KBM-7 (cell line): ENCODE measurements around the gene ZNG1A.
"Not testable (repeated sequence)": the region's sequence is repeated elsewhere in the genome, so short reads cannot be mapped to it uniquely, and the experiment has no call there.

Experiments
- DNase-seq: peaks from one replicate; pipeline ENCODE4 v3.0.0-alpha.2; 2015
- in situ Hi-C: fragments of 300-500 bp; cut with MboI; formaldehyde crosslinking; loops from 2 replicates; pipeline ENCODE4 v1.14.3; 2020; ENCODE audit warnings: low sequenced_read_pairs, low pct_unique_long_range_greater_than_20kb, mixed read lengths

Gene ZNG1A

DNA sequence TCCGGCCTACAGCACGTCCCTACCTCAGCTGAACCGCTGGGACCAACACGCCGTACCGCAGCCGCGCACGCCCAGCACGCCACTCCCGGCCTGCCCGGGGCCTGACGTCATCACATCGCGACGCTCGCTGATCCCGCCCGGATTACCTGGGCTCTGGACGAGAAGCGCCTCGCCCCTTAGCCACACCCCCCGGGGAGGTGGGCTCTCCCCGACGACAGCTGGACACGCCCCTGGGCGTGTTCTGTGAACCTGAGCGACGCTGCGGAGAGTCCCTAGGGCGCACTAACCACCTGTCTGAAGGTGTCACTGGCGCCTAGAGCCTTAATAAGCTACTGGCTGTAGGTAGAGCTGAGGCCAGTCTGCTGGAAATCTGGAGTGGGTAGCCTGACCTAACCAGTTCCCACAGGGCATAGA lies at the start of gene ZNG1A:
Gene ZNG1A, minus strand, starts transcription at position 87 of the 414 bp plus-strand sequence. CDS start 87 bp downstream, outside the sequence.
- DNase-seq, in situ Hi-C loops: not testable (repeated sequence)

DNA sequence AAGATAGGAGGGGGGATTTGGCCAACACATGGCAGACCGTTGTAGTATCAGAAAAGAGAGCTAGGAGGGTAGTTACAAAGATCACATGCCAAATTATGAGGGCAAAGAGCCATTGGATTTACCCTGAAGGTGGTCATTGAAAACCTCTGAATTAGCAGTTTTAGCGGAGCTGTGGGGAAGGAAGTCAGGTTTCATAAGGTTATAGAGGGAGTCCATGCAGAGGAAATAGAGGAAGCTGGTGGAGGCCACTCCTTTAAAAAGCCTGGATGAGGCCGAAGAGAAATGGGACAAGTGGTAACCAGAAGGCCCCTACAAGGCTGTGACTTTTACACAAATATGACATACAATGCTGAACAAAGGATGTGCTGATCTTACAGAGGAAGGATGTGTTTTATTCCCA lies 49.0 kb upstream of the ZNG1A start:
- in situ Hi-C loops, result no loop called here
- DNase-seq, result peak; percentile 79

- peak; percentile 38 for DNase-seq
- in situ Hi-C loops, result no loop called here
These were observed 46.0 kb upstream of the ZNG1A start for GRCh38 chr9:224582-225520.

DNA sequence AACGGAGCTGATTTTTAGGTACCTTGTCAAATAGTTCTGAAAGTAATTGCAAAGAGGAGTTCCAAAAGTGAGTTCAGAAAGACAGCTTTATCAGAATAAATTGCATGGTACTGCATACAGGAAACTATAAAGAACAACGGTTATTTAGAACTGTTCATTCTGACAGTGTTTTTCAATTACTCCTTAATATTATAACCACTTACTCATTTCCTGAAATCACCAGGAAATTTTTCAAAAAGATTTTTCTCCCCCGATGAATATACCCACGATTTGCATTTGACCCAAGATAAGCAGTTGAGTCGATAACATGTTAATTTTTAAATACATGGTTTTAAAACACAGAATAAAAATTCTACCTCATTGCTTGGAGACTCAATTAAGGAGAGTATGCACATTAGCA lies 45.2 kb upstream of the ZNG1A start:
- in situ Hi-C loops, result no loop called here

DNA sequence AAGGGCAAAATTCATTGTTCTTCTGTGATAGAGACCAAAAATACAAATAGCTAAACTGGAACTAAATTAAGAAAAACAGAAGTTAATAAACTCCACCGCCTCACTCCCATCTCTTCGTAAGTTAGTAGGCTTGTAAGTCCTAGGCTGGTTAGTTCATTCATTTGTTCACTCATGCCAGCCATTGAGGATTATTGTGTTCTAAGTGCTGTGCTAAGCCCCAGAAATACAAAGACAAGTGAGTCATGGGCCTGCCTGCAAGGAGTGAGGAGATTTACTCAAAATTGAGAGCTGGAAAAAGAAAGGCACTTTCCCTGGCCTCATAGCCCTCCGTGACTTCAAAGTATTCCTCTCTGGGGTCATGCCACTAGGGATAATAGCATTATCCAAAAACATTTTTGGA lies 44.3 kb upstream of the ZNG1A start:
- in situ Hi-C loops, result no loop called here
- DNase-seq, result no peak

More for the DNA sequence above, 45.2 kb upstream of the ZNG1A start:
- no peak for DNase-seq

- in situ Hi-C loops, result no loop called here
These were observed 43.3 kb upstream of the ZNG1A start for GRCh38 chr9:221989-222776.

DNA sequence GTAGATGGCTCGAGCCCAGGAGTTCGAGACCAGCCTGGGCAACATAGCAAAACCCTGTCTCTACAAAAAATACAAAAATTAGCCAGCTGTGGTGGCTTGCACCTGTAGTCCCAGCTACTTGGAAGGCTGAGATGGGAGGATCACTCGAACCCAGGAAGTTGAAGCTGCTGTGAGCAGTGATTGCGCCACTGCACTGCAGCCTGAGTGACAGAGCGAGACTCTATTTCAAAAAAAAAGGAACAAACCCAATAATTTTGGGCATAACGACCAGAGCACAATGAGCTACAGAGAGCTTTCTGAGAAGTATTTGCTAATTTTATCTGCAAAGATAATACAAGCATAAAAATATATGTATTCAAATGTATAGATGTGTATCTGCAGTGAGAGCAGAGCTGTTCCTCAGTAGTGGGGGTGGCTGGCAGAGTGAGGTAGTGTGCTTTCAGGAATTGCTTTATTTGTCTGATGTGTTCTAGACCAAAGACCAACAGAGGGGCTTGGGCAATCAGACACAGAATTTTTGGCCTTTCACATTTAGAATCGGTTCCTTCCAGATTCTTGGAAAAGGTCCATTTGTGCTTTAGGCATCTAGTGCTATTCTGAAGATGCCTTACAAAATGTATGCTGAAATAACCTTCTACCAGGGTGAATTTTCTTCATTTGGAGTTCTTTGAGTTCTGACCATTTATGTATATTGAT lies 41.0 kb upstream of the ZNG1A start:
- peak; percentile 68 for DNase-seq
- in situ Hi-C loops, result no loop called here

More at GRCh38 chr9:221989-222776, 43.3 kb upstream of the ZNG1A start:
- peak; percentile 82 for DNase-seq

DNA sequence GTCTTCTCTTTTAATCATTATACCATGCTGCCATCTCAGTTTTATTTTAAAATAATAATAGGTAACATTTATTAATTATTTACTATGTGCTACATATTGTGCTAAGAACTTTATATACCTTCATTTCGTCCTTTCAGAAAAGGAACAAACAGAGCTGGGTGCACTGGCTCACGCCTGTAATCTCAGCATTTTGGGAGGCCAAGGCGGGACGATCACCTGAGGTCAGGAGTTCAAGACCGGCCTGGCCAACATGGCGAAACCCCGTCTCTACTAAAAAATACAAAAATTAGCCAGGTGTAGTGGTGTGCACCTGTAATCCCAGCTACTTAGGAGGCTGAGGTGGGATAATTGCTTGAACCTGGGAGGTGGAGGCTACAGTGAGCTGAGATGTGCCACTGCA lies 40.2 kb upstream of the ZNG1A start:
- in situ Hi-C loops, DNase-seq: not testable (repeated sequence)

- in situ Hi-C loops, result no loop called here
- no peak for DNase-seq
These were observed 39.1 kb upstream of the ZNG1A start for GRCh38 chr9:217950-218349.

- DNase-seq, result no peak
- in situ Hi-C loops, result no loop called here
These were observed 38.0 kb upstream of the ZNG1A start for GRCh38 chr9:216866-217265.

DNA sequence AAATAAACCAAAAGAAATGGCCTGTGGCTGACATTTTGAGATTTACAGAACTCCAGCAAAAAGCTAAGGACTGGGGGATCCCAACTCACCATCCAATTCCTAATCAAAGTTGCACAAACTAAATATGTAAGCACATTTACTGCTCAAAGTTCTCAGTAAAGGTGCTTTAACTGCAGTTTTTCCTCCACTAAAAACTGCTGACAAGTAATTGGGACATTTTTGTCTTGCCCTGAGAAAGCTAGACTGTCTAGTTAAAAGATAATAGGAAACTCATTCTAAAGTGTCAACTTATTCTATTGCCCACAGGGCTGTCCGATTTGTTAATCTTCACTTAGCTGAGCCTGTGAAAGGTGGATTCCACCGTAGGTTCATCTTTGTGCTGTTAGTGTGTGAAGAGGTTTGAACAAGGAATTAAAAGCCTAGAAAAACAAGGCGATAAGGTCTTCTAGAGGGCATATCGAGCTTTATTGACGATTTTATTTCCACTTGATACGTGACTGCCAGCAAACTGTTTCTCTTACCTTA lies 36.8 kb upstream of the ZNG1A start:
- no peak for DNase-seq
- in situ Hi-C loops, result no loop called here

- DNase-seq, result peak; percentile 94
- in situ Hi-C loops, result no loop called here
These were observed 36.0 kb upstream of the ZNG1A start, which contains the start of gene DOCK8 for GRCh38 chr9:214648-215493. Gene DOCK8 (plus strand): TSS chr9:214865. CDS start chr9:214977, 112 bp downstream.

- in situ Hi-C loops, result no loop called here
- DNase-seq, result no peak
These were observed 35.4 kb upstream of the ZNG1A start for GRCh38 chr9:214351-214647.

DNA sequence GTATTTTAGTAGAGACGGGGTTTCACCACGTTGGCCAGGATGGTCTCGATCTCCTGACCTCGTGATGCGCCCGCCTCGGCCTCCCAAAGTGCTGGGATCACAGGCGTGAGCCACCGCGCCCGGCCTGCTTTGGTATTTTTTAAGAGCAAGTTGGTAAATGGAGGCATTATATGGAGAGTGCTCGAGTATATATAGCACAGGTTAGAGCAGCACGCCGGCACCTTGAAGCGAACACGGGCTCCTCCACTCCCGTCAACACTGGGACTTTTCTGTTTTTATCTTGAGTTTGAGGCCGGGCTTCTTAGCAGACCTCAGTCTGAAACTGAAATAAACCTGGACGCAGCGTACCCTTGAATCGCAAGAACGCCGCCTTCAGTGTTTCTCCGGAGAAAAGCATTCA lies 35.0 kb upstream of the ZNG1A start:
- in situ Hi-C loops, DNase-seq: not testable (repeated sequence)

DNA sequence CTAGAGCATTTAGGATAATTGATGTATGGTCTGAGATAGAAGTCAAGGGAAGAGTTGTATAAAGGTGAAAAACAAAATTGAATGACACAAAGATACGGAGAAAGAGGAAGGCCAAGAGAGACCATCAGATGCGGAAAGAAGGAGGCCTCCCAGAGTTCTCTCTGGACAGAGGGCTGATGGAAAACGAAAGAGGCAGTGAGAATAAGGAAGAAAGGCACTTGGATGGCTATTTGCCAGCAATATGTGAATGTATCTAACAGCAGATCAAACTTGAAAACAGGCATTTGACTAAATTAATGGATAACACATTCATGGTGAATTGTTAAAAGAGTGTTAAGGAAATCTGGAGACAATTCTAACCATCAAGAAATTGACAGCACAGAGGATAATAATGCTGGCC lies 33.4 kb upstream of the ZNG1A start:
- in situ Hi-C loops, result no loop called here
- no peak for DNase-seq

DNA sequence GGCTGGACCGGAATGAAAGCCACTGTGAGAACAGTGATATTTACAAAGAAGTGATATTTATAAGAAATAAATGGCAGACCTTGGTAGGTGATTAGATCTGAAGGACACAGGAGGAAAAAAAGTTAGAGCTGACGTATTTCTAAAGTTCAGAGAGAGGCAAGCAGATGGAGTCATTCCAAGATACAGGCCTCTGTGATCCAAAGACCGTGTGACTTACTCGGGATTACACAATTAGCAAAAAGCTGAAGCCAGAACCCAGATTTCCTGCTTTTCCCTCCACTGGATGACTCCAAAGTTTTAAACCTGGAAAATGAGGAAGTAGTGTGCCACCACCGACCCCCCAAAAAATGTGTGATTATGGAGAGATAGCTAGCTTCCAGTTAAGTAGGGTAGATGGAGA lies 32.7 kb upstream of the ZNG1A start:
- no peak for DNase-seq
- in situ Hi-C loops, result no loop called here

GRCh38 chr9:211036-211435 lies 32.2 kb upstream of the ZNG1A start:
- in situ Hi-C loops, result no loop called here
- no peak for DNase-seq

- no peak for DNase-seq
- in situ Hi-C loops, result no loop called here
These were observed 30.4 kb upstream of the ZNG1A start for GRCh38 chr9:209143-209758.
